ENCODE measurements around the gene UBE3D. TPM values are rescaled to one million over a fixed set of nuclear protein-coding genes. Genes with fewer than 3 reads are reported as not detected.
A peak's percentile ranks its signal among the peaks of the same experiment; 100 is the strongest.

The UBE3D gene
- total RNA-seq, result 17.2 TPM

- peak within 1 kb of the TSS; percentile 44 for H3K27ac ChIP-seq (ENCODE audit: low read depth, low read length)
- peaks cover 7 to 15% (median 8%) of the 10 kb centered on the region in 3 donors for H3K4me1 ChIP-seq (ENCODE audit: control insufficient read depth in 3 of 3, insufficient read depth in 3 of 3, low read length in 3 of 3)
- H3K27me3 ChIP-seq (ENCODE audit: control insufficient read depth in 3 of 3, insufficient read depth in 3 of 3, low read length in 3 of 3), result no peaks in the 10 kb centered on the region
These were observed at the start of gene UBE3D for GRCh38 chr6:83065511-83066192. UBE3D (minus strand) TSS chr6:83065841; CDS start chr6:83065718, 123 bp downstream.

GRCh38 chr6:83114164-83114563 is 48.5 kb upstream of the UBE3D start:
- H3K9ac ChIP-seq (ENCODE audit: low read depth in 1 of 3, low read length in 3 of 3), result no peak overlapping the region
- H3K36me3 ChIP-seq (ENCODE audit: control insufficient read depth in 3 of 3, insufficient read depth in 3 of 3, low read length in 3 of 3), result peaks cover 0 to 25% (median 3%) of the 10 kb centered on the region in 3 donors
- no peak overlapping the region for H3K27ac ChIP-seq (ENCODE audit: low read depth, low read length)
- no peaks in the 10 kb centered on the region for H3K27me3 ChIP-seq (ENCODE audit: control insufficient read depth in 3 of 3, insufficient read depth in 3 of 3, low read length in 3 of 3)
- H3K4me1 ChIP-seq (ENCODE audit: control insufficient read depth in 3 of 3, insufficient read depth in 3 of 3, low read length in 3 of 3), result no peaks in the 10 kb centered on the region
- H3K9me3 ChIP-seq (ENCODE audit: control insufficient read depth in 3 of 3, low read length in 3 of 3), result no peaks in the 10 kb centered on the region
- H3K4me3 ChIP-seq (ENCODE audit: low read length in 3 of 3), result no peak overlapping the region

More at GRCh38 chr6:83065511-83066192, at the start of gene UBE3D:
- H3K36me3 ChIP-seq (ENCODE audit: control insufficient read depth in 3 of 3, insufficient read depth in 3 of 3, low read length in 3 of 3), result no peaks in the 10 kb centered on the region
- no peaks in the 10 kb centered on the region for H3K9me3 ChIP-seq (ENCODE audit: control insufficient read depth in 3 of 3, low read length in 3 of 3)
- peak within 1 kb of the TSS; percentile 90 to 92 (median 91) for H3K4me3 ChIP-seq (ENCODE audit: low read length in 3 of 3)
- H3K9ac ChIP-seq (ENCODE audit: low read depth in 1 of 3, low read length in 3 of 3), result peak within 1 kb of the TSS; percentile 86 to 90 (median 89)

GRCh38 chr6:83113258-83113657 is 47.6 kb upstream of the UBE3D start:
- Histone ChIP-seq H3K4me3 (ENCODE audit: low read length in 3 of 3) (no peak overlapping the region), H3K9me3 (ENCODE audit: control insufficient read depth in 3 of 3, low read length in 3 of 3) (no peaks in the 10 kb centered on the region), H3K9ac (ENCODE audit: low read depth in 1 of 3, low read length in 3 of 3) (no peak overlapping the region), H3K36me3 (ENCODE audit: control insufficient read depth in 3 of 3, insufficient read depth in 3 of 3, low read length in 3 of 3) (peaks cover 0 to 25% (median 0%) of the 10 kb centered on the region in 3 donors), H3K27me3 (ENCODE audit: control insufficient read depth in 3 of 3, insufficient read depth in 3 of 3, low read length in 3 of 3) (no peaks in the 10 kb centered on the region), H3K27ac (ENCODE audit: low read depth, low read length) (no peak overlapping the region), H3K4me1 (ENCODE audit: control insufficient read depth in 3 of 3, insufficient read depth in 3 of 3, low read length in 3 of 3) (no peaks in the 10 kb centered on the region)

GRCh38 chr6:83108378-83108777 is 42.7 kb upstream of the UBE3D start:
- Histone ChIP-seq H3K36me3 (ENCODE audit: control insufficient read depth in 3 of 3, insufficient read depth in 3 of 3, low read length in 3 of 3) (peaks cover 0 to 22% (median 2%) of the 10 kb centered on the region in 3 donors), H3K4me3 (ENCODE audit: low read length in 3 of 3) (no peak overlapping the region), H3K9ac (ENCODE audit: low read depth in 1 of 3, low read length in 3 of 3) (no peak overlapping the region), H3K9me3 (ENCODE audit: control insufficient read depth in 3 of 3, low read length in 3 of 3) (no peaks in the 10 kb centered on the region), H3K27me3 (ENCODE audit: control insufficient read depth in 3 of 3, insufficient read depth in 3 of 3, low read length in 3 of 3) (no peaks in the 10 kb centered on the region), H3K27ac (ENCODE audit: low read depth, low read length) (no peak overlapping the region), H3K4me1 (ENCODE audit: control insufficient read depth in 3 of 3, insufficient read depth in 3 of 3, low read length in 3 of 3) (no peaks in the 10 kb centered on the region)

- H3K9me3 ChIP-seq (ENCODE audit: control insufficient read depth in 3 of 3, low read length in 3 of 3), result no peaks in the 10 kb centered on the region
- H3K9ac ChIP-seq (ENCODE audit: low read depth in 1 of 3, low read length in 3 of 3), result no peak overlapping the region
- no peak overlapping the region for H3K4me3 ChIP-seq (ENCODE audit: low read length in 3 of 3)
- H3K27me3 ChIP-seq (ENCODE audit: control insufficient read depth in 3 of 3, insufficient read depth in 3 of 3, low read length in 3 of 3), result no peaks in the 10 kb centered on the region
- no peak overlapping the region for H3K27ac ChIP-seq (ENCODE audit: low read depth, low read length)
- peaks cover 0 to 6% (median 0%) of the 10 kb centered on the region in 3 donors for H3K36me3 ChIP-seq (ENCODE audit: control insufficient read depth in 3 of 3, insufficient read depth in 3 of 3, low read length in 3 of 3)
- H3K4me1 ChIP-seq (ENCODE audit: control insufficient read depth in 3 of 3, insufficient read depth in 3 of 3, low read length in 3 of 3), result no peaks in the 10 kb centered on the region
These were observed 32.9 kb upstream of the UBE3D start for GRCh38 chr6:83098589-83098988.

- Histone ChIP-seq H3K9ac (ENCODE audit: low read depth in 1 of 3, low read length in 3 of 3) (no peak overlapping the region), H3K4me1 (ENCODE audit: control insufficient read depth in 3 of 3, insufficient read depth in 3 of 3, low read length in 3 of 3) (peaks cover 0 to under 1% (median 0%) of the 10 kb centered on the region in 3 donors), H3K36me3 (ENCODE audit: control insufficient read depth in 3 of 3, insufficient read depth in 3 of 3, low read length in 3 of 3) (peaks cover 0 to 6% (median 0%) of the 10 kb centered on the region in 3 donors), H3K27ac (ENCODE audit: low read depth, low read length) (no peak overlapping the region), H3K9me3 (ENCODE audit: control insufficient read depth in 3 of 3, low read length in 3 of 3) (no peaks in the 10 kb centered on the region), H3K4me3 (ENCODE audit: low read length in 3 of 3) (no peak overlapping the region), H3K27me3 (ENCODE audit: control insufficient read depth in 3 of 3, insufficient read depth in 3 of 3, low read length in 3 of 3) (no peaks in the 10 kb centered on the region)
These were observed 32.0 kb upstream of the UBE3D start for GRCh38 chr6:83097675-83098074.

GRCh38 chr6:83097204-83097603 is 31.6 kb upstream of the UBE3D start:
- Histone ChIP-seq H3K4me1 (ENCODE audit: control insufficient read depth in 3 of 3, insufficient read depth in 3 of 3, low read length in 3 of 3) (peaks cover 0 to 2% (median 0%) of the 10 kb centered on the region in 3 donors), H3K9ac (ENCODE audit: low read depth in 1 of 3, low read length in 3 of 3) (no peak overlapping the region), H3K9me3 (ENCODE audit: control insufficient read depth in 3 of 3, low read length in 3 of 3) (no peaks in the 10 kb centered on the region), H3K27ac (ENCODE audit: low read depth, low read length) (no peak overlapping the region), H3K27me3 (ENCODE audit: control insufficient read depth in 3 of 3, insufficient read depth in 3 of 3, low read length in 3 of 3) (no peaks in the 10 kb centered on the region), H3K4me3 (ENCODE audit: low read length in 3 of 3) (no peak overlapping the region), H3K36me3 (ENCODE audit: control insufficient read depth in 3 of 3, insufficient read depth in 3 of 3, low read length in 3 of 3) (peaks cover 0 to 4% (median 0%) of the 10 kb centered on the region in 3 donors)

GRCh38 chr6:83096791-83097190 is 31.1 kb upstream of the UBE3D start:
- Histone ChIP-seq H3K4me3 (ENCODE audit: low read length in 3 of 3) (no peak overlapping the region), H3K9me3 (ENCODE audit: control insufficient read depth in 3 of 3, low read length in 3 of 3) (no peaks in the 10 kb centered on the region), H3K27me3 (ENCODE audit: control insufficient read depth in 3 of 3, insufficient read depth in 3 of 3, low read length in 3 of 3) (no peaks in the 10 kb centered on the region), H3K36me3 (ENCODE audit: control insufficient read depth in 3 of 3, insufficient read depth in 3 of 3, low read length in 3 of 3) (peaks cover 0 to under 1% (median 0%) of the 10 kb centered on the region in 3 donors), H3K4me1 (ENCODE audit: control insufficient read depth in 3 of 3, insufficient read depth in 3 of 3, low read length in 3 of 3) (peaks cover 0 to 2% (median 0%) of the 10 kb centered on the region in 3 donors), H3K27ac (ENCODE audit: low read depth, low read length) (no peak overlapping the region), H3K9ac (ENCODE audit: low read depth in 1 of 3, low read length in 3 of 3) (no peak overlapping the region)

GRCh38 chr6:83092756-83093399 is 27.2 kb upstream of the UBE3D start:
- peaks cover 0 to 2% (median 0%) of the 10 kb centered on the region in 3 donors for H3K4me1 ChIP-seq (ENCODE audit: control insufficient read depth in 3 of 3, insufficient read depth in 3 of 3, low read length in 3 of 3)
- no peak overlapping the region for H3K4me3 ChIP-seq (ENCODE audit: low read length in 3 of 3)
- H3K9me3 ChIP-seq (ENCODE audit: control insufficient read depth in 3 of 3, low read length in 3 of 3), result no peaks in the 10 kb centered on the region
- H3K9ac ChIP-seq (ENCODE audit: low read depth in 1 of 3, low read length in 3 of 3), result no peak overlapping the region
- H3K27ac ChIP-seq (ENCODE audit: low read depth, low read length), result no peak overlapping the region
- H3K36me3 ChIP-seq (ENCODE audit: control insufficient read depth in 3 of 3, insufficient read depth in 3 of 3, low read length in 3 of 3), result no peaks in the 10 kb centered on the region
- no peaks in the 10 kb centered on the region for H3K27me3 ChIP-seq (ENCODE audit: control insufficient read depth in 3 of 3, insufficient read depth in 3 of 3, low read length in 3 of 3)

GRCh38 chr6:83086751-83087150 is 21.1 kb upstream of the UBE3D start:
- Histone ChIP-seq H3K27me3 (ENCODE audit: control insufficient read depth in 3 of 3, insufficient read depth in 3 of 3, low read length in 3 of 3) (no peaks in the 10 kb centered on the region), H3K4me1 (ENCODE audit: control insufficient read depth in 3 of 3, insufficient read depth in 3 of 3, low read length in 3 of 3) (no peaks in the 10 kb centered on the region), H3K27ac (ENCODE audit: low read depth, low read length) (no peak overlapping the region), H3K9me3 (ENCODE audit: control insufficient read depth in 3 of 3, low read length in 3 of 3) (no peaks in the 10 kb centered on the region), H3K36me3 (ENCODE audit: control insufficient read depth in 3 of 3, insufficient read depth in 3 of 3, low read length in 3 of 3) (no peaks in the 10 kb centered on the region), H3K4me3 (ENCODE audit: low read length in 3 of 3) (no peak overlapping the region), H3K9ac (ENCODE audit: low read depth in 1 of 3, low read length in 3 of 3) (no peak overlapping the region)
